ENCODE results near the gene SEMA4D. TPM values are rescaled to one million over a fixed set of nuclear protein-coding genes. Genes with fewer than 3 reads are reported as not detected.

The SEMA4D gene
- total RNA-seq, 1 donor from 2014 or later, result 368 TPM

DNA sequence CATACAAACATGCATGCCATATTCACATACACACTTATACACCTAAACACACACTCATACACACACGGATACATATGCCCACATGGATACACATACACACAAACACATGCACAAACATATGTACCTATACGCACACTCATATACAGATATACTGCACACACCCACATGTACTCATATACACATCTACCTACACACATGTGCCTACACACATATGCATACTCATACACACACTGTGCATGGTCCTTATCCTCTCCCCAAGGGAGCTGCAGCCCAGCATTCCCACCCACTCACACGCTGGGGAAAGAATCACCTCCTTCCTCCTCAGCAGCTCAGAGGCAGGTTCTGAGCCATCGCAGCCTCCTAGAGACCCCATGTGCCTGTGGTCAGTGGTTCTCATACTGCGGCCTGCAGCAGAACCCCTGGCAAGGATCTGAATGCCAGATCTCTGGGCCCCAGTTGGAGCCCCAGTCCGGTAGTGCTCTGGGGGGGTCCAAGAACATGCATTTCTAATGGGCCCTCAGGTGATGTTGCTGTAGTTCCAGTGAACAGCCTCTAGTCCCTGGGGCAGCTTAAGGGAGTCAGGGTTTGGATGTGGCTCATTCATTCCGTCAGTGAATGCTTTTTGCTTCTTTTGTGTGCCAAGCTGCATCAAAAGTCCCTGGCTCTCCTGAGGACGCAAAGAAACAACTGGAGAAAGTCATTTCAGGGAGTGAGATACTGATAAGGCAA lies 39.0 kb downstream of the SEMA4D start:
- Mint-ChIP-seq H3K9me3 (peaks cover 2% of the 10 kb centered on the region), H3K4me3 (no peak overlapping the region), H3K4me1 (peaks cover 87% of the 10 kb centered on the region), H3K27ac (peak overlapping the region; percentile 91), H3K27me3 (no peaks in the 10 kb centered on the region), H3K36me3 (ENCODE audit: low read depth) (peaks cover 70% of the 10 kb centered on the region)
- DNase-seq, result no peak
- intact Hi-C loops (cut with micrococcal nuclease), result no loop called here

DNA sequence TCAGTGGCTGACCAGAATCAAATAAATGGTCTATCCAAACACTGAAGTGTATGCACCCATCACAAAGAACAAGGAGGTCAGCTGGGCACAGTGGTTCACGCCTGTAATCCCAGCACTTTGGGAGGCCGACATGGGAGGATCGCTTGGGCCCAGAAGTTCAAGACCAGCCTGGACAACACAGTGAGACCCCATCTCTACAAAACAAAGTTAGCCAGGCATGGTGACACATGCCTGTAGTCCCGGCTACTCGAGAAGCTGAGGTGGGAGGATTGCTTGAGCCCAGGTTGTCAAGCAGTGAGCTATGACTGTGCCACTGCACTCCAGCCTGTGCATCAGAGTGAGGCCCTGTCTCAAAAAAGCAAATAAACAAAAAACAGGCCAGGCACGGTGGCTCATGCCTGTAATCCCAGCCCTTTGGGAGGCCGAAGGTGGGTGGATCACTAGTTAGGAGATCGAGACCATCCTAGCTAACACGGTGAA lies 40.5 kb downstream of the SEMA4D start:
- H3K36me3 Mint-ChIP-seq (ENCODE audit: low read depth), result peaks cover 67% of the 10 kb centered on the region
- H3K27me3 Mint-ChIP-seq, result no peaks in the 10 kb centered on the region
- H3K9me3 Mint-ChIP-seq, result no peaks in the 10 kb centered on the region
- peaks cover 82% of the 10 kb centered on the region for H3K4me1 Mint-ChIP-seq
- peak overlapping the region; percentile 91 for H3K27ac Mint-ChIP-seq
- H3K4me3 Mint-ChIP-seq, result peak overlapping the region; percentile 71
- DNase-seq, result no peak
- intact Hi-C loops (cut with micrococcal nuclease), result loop anchor here (1.0 kb wide), 1 partner anchor 10 kb away; no protein-coding TSS in a partner anchor

DNA sequence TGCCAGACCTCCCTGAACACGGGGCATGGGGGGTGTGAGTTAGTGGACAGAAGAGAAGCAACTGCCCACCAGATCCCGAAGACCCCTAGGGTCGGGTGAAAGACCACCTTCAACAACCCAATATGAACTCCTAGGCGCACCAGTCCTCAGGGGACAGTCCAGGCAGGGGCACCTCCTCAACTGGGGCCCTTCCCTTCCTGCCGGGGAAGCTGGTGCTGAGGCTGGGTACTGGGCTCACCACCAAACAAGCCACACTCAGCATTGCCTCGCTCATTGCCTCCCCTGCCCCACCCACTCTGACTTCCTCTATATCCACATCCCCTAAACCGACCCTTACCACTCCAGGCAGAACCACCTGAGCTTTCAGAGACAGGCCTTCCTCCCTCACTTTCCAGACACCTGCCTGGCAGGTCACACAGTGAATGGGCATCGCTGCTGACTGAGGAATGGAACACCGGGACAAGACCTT lies 42.5 kb downstream of the SEMA4D start:
- H3K27me3 Mint-ChIP-seq, result no peaks in the 10 kb centered on the region
- H3K9me3 Mint-ChIP-seq, result no peaks in the 10 kb centered on the region
- intact Hi-C loops (cut with micrococcal nuclease), result no loop called here
- H3K36me3 Mint-ChIP-seq (ENCODE audit: low read depth), result peaks cover 65% of the 10 kb centered on the region
- H3K27ac Mint-ChIP-seq, result peak overlapping the region; percentile 91
- DNase-seq, result peak; percentile 82
- H3K4me3 Mint-ChIP-seq, result peak overlapping the region; percentile 71
- peaks cover 77% of the 10 kb centered on the region for H3K4me1 Mint-ChIP-seq

DNA sequence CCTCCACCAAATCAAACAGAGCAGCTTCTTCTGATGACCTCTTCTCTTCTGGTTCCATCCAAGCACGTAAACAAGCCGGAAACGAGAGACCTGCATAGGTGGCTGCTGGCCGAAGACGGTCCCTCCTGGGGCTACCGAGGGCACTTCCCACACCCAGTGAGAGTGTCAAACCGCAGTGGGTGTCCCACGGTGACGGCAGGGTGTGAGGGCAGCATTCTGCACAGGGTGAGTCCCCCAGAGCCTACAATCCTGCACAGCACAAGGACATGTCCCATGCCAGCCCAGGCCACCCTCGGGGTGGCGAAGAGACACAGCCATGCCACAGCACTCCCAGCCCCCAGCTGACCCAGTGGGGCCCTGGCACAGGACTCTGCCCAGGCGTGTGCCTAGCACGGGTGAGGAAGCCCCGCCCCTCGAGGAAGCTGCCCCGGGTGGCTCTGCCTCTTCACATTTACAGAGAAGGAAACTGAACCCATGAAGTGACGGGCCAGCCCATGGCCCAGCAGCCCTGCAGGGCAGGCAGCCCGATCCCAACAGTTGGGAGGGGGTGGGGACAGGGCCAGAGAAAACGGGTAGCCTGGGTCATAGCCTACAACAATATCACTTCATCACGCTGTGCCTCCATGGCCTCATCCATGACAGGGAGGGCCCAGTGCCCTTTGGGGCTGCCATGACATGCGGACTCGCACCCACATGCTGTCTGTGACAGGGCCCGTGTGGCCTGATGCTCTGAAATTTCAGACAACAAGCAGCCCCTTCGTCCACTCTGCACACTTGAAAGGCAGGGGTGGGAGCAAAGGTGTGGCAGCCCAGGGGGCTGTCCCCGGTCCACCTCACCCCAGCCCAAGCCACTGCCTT lies 43.2 kb downstream of the SEMA4D start:
- intact Hi-C loops (cut with micrococcal nuclease), result no loop called here
- peak overlapping the region; percentile 71 for H3K4me3 Mint-ChIP-seq
- peak; percentile 70 for DNase-seq
- H3K4me1 Mint-ChIP-seq, result peaks cover 77% of the 10 kb centered on the region
- peak overlapping the region; percentile 91 for H3K27ac Mint-ChIP-seq
- H3K9me3 Mint-ChIP-seq, result no peaks in the 10 kb centered on the region
- H3K36me3 Mint-ChIP-seq (ENCODE audit: low read depth), result peaks cover 66% of the 10 kb centered on the region
- no peaks in the 10 kb centered on the region for H3K27me3 Mint-ChIP-seq

DNA sequence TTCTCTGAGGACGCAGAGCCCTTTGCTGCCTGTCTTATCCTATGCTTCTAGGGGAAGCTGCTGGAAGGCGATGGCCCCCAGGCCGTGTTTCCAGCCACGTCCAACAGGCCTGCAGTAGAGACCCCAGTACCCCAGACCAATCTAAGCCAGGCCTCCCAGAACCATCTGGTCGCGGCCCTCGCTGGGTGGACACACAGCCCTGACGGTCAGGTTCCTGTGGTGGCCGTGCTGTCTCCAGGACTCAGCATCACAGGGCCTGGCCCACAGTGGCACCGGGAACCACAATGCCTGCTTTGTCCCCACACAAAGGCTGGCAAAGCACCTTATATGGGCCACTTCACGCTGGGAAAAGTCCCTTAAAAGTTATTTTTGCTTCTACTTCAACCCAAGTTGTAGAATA lies 44.5 kb downstream of the SEMA4D start:
- intact Hi-C loops (cut with micrococcal nuclease), result no loop called here
- Mint-ChIP-seq H3K4me3 (no peak overlapping the region), H3K27me3 (no peaks in the 10 kb centered on the region), H3K27ac (peak overlapping the region; percentile 78), H3K4me1 (peaks cover 76% of the 10 kb centered on the region), H3K9me3 (no peaks in the 10 kb centered on the region), H3K36me3 (ENCODE audit: low read depth) (peaks cover 64% of the 10 kb centered on the region)
- no peak for DNase-seq

DNA sequence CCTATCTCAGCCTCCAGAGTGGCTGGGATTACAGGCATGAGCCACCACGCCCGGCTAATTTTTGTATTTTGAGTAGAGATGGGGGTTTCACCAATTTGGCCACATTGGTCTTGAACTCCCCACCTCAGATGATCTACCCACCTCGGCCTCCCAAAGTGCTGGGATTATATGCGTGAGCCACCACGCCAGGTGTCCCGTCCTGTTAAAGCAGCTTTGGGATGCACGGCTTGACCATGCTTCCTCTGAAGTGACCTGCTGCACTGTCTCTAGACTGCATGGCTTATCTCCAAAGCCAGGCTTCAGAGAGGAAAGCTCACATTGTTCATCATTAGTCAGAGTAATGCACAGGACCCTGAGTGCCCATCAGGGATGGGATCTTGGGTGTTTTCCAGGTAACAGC lies 45.4 kb downstream of the SEMA4D start:
- DNase-seq, result no peak
- Mint-ChIP-seq H3K36me3 (ENCODE audit: low read depth) (peaks cover 64% of the 10 kb centered on the region), H3K4me3 (no peak overlapping the region), H3K27ac (peak overlapping the region; percentile 78), H3K27me3 (no peaks in the 10 kb centered on the region), H3K9me3 (no peaks in the 10 kb centered on the region), H3K4me1 (peaks cover 73% of the 10 kb centered on the region)
- intact Hi-C loops (cut with micrococcal nuclease), result no loop called here

DNA sequence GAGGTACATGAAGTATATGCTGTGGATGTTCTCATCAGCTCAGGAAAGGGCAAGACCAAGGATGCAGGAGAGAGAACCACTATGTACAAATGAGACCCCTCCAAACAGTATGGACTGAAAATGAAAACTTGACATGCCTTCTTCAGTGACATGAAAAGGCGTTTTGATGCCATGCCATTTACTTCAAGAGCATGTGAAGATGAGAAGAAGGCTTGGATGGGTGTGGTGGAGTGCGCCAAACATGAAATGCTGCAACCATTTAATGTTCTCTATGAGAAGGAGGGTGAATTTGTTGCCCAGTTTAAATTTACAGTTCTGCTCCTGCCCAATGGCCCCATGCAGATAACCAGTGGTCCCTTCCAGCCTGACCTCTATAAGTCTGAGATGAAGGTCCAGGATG lies 47.7 kb downstream of the SEMA4D start:
- H3K4me3 Mint-ChIP-seq, result peak overlapping the region; percentile 25
- no peaks in the 10 kb centered on the region for H3K9me3 Mint-ChIP-seq
- H3K27me3 Mint-ChIP-seq, result no peaks in the 10 kb centered on the region
- peaks cover 62% of the 10 kb centered on the region for H3K36me3 Mint-ChIP-seq (ENCODE audit: low read depth)
- H3K4me1 Mint-ChIP-seq, result peaks cover 72% of the 10 kb centered on the region
- no peak for DNase-seq
- H3K27ac Mint-ChIP-seq, result peak overlapping the region; percentile 55
- intact Hi-C loops (cut with micrococcal nuclease), result no loop called here

DNA sequence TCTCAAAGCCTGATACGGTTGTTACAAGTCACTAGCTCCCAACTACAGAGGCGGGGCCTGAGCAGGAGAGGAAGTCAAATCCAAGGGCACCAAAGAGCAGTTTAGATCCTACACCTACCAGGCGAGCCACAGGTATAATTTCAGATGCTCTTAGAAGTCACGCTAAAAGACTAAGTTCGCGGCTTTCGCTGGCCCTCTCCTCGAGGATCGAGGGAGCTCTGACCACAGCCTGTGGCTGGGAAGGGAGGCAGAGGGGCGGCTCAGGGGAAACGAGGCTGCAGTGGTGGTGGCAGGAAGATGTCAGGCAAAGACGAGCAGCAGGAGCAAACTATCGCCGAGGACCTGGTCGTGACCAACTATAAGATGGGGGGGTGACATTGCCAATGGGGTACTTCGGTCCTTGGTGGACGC lies 48.6 kb downstream of the SEMA4D start:
- Mint-ChIP-seq H3K4me1 (peaks cover 79% of the 10 kb centered on the region), H3K27me3 (no peaks in the 10 kb centered on the region), H3K27ac (peak overlapping the region; percentile 93), H3K36me3 (ENCODE audit: low read depth) (peaks cover 67% of the 10 kb centered on the region), H3K4me3 (peak overlapping the region; percentile 71), H3K9me3 (no peaks in the 10 kb centered on the region)
- intact Hi-C loops (cut with micrococcal nuclease), result loop anchor here (2.0 kb wide), 2 partner anchors 16 to 18 kb away; no protein-coding TSS in a partner anchor
- no peak for DNase-seq

DNA sequence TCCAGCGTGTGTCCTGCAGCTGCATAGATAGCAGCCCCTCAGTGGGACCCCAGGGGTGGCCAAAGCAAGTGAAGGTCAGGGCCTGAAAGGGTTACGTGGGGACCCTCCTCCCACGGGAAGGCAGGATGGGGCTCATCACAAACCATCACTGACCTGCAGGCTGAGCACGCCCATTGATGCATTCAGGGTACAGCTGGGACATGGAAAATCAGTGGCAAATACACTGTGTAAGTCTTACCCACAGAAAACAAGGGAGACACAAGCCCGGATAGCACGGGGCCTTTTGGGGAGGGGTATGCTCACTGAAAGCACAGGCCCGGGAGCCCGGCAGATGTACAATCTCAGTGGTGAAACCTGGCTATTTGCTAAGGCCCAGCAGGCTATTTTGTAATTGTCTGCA lies 49.1 kb downstream of the SEMA4D start:
- Mint-ChIP-seq H3K36me3 (ENCODE audit: low read depth) (peaks cover 70% of the 10 kb centered on the region), H3K4me3 (peak overlapping the region; percentile 71), H3K4me1 (peaks cover 83% of the 10 kb centered on the region), H3K27me3 (no peaks in the 10 kb centered on the region), H3K27ac (peak overlapping the region; percentile 93), H3K9me3 (no peaks in the 10 kb centered on the region)
- intact Hi-C loops (cut with micrococcal nuclease), result loop anchor here (2.0 kb wide), 2 partner anchors 16 to 18 kb away; no protein-coding TSS in a partner anchor
- DNase-seq, result no peak

DNA sequence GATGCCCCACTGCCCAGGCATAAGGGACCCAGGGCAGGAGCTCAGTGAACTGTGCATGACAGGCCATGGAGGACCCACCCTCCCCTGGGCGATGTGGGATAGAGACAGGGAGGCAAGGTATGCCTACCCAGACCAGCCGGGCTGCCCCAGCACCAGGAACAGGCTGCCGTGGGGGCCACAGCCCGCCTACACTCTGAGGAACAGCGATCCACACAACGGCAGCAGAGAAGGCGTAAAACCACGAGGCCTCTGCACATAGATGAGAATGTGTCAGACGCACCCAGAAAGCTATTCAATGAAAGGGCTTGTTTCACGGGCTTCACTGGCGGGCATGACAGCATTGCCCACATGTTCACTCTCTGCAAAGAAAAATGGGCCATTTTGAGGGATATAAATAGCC lies 49.5 kb downstream of the SEMA4D start:
- peaks cover 83% of the 10 kb centered on the region for H3K4me1 Mint-ChIP-seq
- peaks cover 70% of the 10 kb centered on the region for H3K36me3 Mint-ChIP-seq (ENCODE audit: low read depth)
- no peaks in the 10 kb centered on the region for H3K27me3 Mint-ChIP-seq
- intact Hi-C loops (cut with micrococcal nuclease), result loop anchor here (2.0 kb wide), 2 partner anchors 16 to 18 kb away; no protein-coding TSS in a partner anchor
- DNase-seq, result no peak
- peak overlapping the region; percentile 93 for H3K27ac Mint-ChIP-seq
- no peaks in the 10 kb centered on the region for H3K9me3 Mint-ChIP-seq
- H3K4me3 Mint-ChIP-seq, result peak overlapping the region; percentile 71

DNA sequence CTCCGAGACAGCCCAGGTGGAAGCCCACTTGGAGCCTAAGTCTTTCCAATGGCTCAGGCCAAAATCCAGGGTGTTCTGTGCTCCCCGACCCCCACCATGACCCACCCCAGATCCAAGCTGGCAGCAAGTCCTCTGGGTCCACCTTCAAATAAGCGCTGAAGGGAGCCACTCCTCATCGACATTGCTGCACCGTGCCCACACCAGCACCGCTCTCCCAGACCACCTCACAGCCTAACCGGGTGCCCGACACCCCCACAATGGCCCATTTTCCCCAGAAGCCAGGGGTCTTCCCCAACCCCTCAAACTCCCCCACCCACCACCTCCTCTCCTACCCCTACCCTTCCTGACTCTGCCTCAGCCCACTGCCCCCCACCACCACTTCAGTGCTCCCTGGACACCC lies 50.5 kb downstream of the SEMA4D start:
- intact Hi-C loops (cut with micrococcal nuclease), result no loop called here
- no peaks in the 10 kb centered on the region for H3K27me3 Mint-ChIP-seq
- H3K4me3 Mint-ChIP-seq, result no peak overlapping the region
- H3K36me3 Mint-ChIP-seq (ENCODE audit: low read depth), result peaks cover 62% of the 10 kb centered on the region
- peak overlapping the region; percentile 79 for H3K27ac Mint-ChIP-seq
- no peak for DNase-seq
- no peaks in the 10 kb centered on the region for H3K9me3 Mint-ChIP-seq
- H3K4me1 Mint-ChIP-seq, result peaks cover 81% of the 10 kb centered on the region

DNA sequence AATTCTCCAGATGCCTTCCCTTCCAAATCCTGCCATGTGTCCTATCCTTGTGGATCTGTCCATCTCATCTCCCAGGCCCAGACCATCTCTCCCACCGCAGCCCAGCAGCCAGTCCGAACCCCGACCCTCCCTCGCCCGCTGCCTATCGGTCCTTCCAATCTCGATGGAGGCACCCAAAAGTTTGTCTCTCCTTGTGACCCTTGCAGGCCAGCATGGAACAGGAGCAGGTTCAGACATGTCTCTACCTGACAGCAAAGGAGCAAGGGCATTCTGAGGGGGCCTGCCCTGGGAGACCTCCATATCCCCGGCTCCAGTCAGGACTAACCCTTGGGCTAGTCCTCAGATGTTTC lies 51.0 kb downstream of the SEMA4D start:
- no peak for DNase-seq
- intact Hi-C loops (cut with micrococcal nuclease), result no loop called here
- Mint-ChIP-seq H3K27ac (peak overlapping the region; percentile 79), H3K4me1 (peaks cover 85% of the 10 kb centered on the region), H3K27me3 (no peaks in the 10 kb centered on the region), H3K4me3 (no peak overlapping the region), H3K9me3 (no peaks in the 10 kb centered on the region), H3K36me3 (ENCODE audit: low read depth) (peaks cover 64% of the 10 kb centered on the region)

DNA sequence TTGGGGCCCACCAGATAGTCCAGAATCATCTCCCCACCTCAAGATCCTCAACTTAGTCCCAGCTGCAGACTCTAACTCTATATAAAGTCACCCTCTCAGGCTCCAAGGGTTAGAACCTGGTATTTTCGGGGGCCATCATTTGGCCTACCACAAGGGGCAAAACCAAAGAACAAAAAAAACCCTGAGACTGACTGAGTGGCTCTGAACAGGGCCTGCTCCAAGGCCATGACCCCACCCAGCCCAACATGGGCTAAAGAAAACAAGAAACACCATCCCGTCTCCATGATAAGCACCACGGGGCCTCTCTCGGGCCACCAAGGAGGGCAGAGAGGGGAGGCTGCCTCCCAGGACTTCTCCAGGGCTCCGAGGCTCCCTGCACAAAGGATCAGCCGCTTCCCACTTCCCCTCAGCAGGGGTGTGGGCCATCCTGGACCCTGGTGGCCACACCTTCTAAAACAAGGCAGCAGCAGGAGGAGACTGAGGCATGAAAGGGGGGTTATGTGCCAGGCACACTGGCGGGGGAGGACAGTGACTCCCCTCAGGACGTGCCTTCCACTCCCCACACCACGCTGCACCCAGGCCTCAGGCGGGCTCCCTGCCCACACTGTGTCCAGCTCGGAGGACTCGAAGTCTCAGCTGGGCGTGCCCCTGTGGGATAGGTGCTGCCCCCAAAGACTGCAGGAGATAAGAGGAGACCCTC lies 51.5 kb downstream of the SEMA4D start:
- intact Hi-C loops (cut with micrococcal nuclease), result no loop called here
- peaks cover 62% of the 10 kb centered on the region for H3K36me3 Mint-ChIP-seq (ENCODE audit: low read depth)

More for the DNA sequence above, 51.5 kb downstream of the SEMA4D start:
- Mint-ChIP-seq H3K4me3 (peak overlapping the region; percentile 50), H3K27me3 (no peaks in the 10 kb centered on the region), H3K27ac (peak overlapping the region; percentile 80), H3K4me1 (peaks cover 86% of the 10 kb centered on the region), H3K9me3 (no peaks in the 10 kb centered on the region)
- no peak for DNase-seq

All from activated CD4-positive, alpha-beta T cell treated with anti-CD3 and anti-CD28 coated beads, Interleukin-2, amount 10 ng/mL, durations not matched to agents 24 days and 14 days (primary cell).